GM18873 (cell line): ENCODE data around the gene SGK1.

Source experiments
- ATAC-seq: cut with Tn5 transposase; IDR thresholded peaks from one replicate; pipeline ENCODE4 v1.9.1; 2021; ENCODE audit warnings: mild to moderate bottlenecking, moderate library complexity, moderate number of reproducible peaks; ENCODE audit not compliant: unreplicated experiment, low FRiP score

The SGK1 gene

DNA sequence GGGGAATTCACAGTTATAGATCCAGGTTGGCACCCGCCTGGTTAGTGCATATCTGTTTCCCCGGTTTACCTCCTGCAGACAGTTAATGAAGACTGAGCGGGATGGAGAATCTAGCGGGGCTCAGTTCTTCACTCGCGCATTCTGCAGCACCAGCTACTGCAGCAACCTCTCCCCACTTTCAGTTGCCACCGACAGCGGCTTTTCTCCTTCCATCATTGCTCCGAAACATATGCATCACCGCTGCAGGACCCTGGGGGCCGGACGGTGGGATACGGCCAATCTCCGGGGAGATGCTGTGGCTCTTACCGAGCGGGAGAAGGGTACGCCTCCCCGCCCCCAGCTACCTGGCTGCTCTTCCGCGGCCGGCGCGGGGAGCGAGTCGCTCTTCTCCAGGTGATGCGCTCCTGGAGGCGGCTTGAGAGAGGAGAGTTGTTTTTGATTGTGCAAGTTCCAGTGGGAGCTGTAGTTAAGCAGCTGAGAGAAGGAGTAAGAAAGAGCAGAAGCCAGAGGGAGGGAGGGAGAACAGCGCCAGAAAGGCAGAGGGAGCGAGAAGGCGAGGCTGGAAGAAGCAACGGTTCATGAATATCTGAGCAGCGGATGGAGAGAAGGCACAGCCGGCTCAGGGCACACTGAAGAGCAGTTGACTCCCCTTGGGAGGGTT lies at the start of gene SGK1:
Gene SGK1, minus strand, starts transcription at position 642 of the 661 bp plus-strand sequence. CDS start 652 bp downstream, outside the sequence.
- ATAC-seq = no peak

DNA sequence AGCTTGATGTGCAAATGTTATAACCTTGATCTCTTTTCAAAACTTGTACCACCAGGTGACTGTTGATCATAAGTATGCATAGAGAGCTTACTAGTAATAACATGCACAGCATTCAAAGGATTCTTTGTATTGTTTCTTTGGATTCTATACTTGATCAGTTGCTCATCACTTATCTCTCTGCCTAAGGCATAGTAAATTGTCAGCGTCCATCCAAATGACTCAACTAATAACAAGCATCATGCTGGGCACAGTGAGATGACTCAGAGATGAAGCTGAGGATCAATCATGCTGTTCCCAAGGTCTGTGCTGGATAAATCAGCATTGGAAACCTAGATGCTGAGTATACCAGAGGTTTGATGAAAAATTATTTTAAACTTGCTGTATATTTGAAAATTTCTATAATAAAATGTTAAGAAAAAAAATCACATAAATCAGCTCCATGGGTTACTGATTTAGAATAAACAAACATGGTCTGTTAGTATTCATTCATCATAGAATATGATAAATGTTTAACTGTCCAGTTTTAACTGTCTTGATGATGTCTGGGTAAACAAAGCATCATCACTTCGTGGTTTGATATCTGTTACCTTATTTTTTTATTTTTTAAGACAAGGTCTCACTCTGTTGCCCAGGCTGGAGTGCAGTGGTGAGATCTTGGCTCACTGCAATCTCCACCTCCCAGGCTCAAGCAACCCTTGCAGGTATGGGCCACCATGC lies 45.6 kb upstream of the SGK1 start:
- no peak for ATAC-seq

DNA sequence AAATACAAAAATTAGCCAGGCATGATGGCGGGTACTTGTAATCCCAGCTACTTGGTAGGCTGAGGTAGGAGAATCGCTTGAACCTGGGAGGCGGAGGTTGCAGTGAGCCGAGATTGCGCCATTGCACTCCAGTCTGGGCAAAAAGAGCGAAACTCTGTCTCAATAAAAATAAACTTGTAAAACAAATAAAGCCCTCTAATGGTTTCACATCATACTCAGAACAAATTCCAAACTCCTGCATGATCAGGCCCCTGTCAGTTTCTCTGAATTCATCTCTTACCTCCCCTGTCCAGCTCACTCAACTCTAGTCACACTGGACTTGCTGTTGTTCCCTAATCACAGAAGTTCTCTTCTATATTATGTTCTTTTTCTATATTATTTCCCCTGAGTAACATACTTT lies 43.1 kb upstream of the SGK1 start:
- no peak for ATAC-seq

DNA sequence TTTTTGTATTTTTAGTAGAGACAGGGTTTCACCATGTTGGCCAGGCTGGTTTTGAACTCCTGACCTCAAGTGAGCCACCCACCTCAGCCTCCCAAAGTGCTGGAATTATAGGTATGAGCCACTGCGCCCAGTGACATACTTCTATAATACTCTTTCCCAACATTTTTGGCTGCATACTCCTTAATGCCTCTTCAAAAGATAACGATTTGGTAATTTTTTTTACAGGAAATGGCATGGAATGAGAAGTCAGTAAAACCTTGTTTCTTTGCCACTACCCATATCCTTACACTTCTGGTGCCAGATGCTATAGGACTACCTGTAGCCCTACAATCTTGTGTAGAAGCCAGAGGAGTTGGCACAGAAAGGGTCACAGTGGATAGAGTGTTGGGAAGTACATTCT lies 41.4 kb upstream of the SGK1 start:
- ATAC-seq = no peak

DNA sequence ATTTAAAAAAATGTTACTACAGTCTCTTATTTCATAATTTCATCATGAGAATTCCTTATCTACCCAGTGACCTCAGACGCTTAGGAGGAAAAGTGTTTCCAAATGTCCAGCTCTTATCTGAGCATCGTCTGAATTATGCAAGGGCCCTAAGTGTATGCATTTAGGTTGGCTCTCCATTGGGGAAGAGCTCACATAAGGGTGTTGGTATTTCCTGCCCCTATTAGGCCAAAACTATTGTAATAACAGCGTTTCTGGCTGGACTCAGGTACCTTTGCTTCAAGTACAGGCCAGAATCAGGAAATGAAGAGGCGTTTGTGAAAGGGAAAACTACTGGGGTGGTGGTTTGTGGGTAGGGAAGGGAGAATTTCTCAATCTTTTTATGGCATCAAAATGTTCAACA lies 40.4 kb upstream of the SGK1 start:
- no peak for ATAC-seq

DNA sequence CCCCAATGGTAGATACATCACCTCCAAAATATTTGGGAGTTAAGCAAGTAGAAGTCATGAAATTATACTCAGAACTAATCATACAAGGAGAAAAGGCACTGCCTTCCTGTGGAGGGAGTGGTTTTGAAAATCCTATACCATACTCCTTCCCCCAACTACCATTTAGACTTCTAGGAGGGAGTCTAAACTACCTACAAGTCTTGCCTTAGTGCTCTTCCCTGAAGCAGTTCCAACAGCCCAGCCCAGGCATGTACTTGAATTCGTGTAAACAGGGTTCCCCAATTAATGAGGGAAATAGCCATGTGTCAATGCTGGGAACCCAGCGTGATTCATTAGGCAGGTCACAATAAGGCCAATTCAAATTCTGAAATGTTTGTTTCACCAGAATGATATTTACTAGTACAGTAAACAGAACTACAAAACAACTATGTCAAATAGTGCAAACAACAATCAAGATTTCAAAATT lies 39.1 kb upstream of the SGK1 start:
- ATAC-seq = no peak

DNA sequence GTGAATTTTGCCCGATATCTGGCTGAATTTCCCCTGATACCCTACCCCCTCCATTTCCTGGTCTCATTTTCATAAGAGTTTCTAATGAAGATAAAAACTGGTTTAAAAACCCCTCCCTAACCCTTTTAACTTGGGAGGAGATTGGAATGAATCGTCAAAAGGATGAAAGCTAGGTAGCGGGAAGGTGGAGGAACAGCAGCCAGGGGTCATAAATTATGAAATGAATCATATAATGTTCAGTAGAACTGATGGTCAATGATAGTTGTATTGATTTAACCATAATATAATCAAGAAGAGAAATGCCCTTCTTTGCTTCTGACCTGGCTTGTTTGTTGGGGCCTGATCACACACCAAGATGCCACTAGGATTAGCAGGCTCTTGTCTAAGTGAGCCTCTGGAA lies 38.5 kb upstream of the SGK1 start:
- ATAC-seq = no peak

DNA sequence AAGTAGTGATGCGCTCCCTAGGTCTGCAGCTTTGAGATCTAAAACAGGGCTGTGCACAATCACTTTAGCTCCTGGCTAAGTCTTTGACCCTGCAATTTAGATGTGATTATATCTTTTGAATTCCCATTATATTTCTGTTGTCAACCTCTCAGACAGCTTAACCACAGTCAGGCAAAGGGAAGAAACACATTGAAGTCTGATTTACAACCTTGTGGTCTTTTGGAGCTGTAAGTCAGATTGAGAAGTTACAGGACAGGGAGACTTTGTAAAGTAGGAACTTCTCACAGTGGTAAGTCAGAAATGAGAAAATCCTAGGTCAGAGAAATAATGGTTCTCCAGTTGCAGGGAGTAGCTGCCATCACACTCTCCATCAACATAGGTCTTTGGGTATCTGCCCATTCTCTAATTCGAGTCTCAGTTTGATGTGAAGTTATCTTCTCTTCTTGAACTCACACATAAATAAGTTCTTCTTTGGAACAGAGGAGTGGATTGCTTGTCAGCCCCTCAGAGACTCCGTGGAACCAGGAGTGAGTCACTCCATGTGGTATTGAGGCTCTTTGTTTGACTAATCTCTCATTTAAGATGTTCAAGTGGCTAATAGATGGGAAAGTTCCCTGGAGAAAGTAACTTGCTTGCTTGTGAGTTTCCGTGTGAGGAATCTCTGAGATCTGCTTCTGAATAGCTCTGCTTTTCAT lies 35.0 kb upstream of the SGK1 start:
- ATAC-seq = no peak

DNA sequence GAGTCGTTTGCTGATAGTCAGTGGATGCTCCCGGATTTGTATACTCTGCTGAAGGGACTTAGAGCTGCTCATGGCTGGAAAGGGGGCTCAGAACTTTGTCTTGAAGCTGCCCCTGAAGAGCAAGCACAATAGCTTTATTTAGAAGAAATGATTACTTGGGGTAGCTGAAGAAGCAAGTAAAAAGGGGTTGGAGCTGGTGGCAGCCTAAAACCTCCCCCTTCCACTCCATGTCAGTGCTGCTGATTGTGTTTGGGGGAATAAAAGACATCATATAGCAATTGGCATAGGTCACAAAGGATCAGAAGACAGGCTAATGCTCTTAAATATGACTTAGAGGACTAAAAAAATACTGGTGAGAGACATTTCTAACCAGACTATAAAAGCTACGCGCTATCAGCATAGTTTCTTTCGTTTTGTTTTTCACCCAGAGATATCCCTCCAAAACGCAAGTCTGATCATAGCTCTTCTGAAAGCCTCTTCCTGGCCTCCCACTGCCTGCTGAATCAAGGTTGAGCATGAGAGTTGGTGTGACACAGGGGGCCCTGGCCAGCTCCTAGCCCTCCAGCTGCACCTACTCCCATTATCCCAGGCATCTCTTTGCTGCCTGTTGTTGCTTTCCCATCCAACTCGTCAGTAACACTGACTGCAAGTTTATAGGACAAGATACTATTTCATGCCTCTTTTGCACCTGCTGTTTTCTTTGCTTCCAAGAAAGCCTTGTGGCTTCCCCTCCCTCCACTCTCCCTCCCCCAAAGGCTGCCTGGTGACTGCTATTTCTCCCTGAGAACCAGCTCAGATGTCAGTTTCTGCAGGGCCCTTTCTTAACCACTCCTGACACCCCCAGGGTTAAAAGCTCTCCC lies 33.9 kb upstream of the SGK1 start:
- ATAC-seq = no peak

DNA sequence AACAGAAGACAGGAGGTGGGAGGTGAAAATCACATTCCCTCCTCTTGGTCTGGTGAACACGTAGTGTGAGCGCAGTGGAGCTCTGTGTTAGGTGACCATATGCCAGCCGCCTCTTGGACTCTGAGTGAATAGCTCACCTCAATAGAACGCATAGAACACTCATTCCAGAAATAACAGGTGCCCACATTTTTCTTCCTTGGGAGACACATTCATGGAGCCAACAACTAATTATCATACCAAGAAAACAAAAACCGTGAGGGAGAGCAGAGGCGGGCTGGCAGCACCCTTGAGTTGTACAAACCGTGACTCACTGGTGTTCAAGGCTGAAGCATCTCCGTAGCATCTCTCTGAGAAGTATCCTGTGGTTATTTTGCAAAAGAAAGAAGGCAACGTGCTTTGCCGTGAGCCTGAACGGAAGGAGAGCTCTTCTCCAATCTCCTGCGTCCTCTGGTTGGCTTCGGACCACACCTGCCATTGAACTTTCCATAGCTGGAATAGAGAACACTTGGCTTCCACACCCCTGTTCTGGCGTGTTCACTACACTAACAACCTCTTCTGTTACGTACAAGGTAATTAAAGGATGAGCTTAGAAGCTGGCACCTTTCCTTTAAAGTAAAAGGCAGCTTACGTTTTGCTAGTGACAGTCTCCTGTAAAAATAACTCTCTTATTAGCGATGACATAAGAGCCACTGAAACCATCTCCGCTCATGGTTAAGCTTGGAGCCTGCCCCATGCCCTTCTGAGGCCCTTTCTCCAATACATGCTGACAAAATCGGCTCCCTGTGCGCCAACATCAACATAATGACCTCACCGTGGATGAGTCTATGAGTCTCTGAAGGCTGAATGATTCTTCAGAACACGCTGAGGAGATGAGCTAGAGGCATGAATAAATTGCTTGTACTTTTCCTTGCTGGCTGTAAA lies 30.2 kb upstream of the SGK1 start:
- ATAC-seq = no peak

DNA sequence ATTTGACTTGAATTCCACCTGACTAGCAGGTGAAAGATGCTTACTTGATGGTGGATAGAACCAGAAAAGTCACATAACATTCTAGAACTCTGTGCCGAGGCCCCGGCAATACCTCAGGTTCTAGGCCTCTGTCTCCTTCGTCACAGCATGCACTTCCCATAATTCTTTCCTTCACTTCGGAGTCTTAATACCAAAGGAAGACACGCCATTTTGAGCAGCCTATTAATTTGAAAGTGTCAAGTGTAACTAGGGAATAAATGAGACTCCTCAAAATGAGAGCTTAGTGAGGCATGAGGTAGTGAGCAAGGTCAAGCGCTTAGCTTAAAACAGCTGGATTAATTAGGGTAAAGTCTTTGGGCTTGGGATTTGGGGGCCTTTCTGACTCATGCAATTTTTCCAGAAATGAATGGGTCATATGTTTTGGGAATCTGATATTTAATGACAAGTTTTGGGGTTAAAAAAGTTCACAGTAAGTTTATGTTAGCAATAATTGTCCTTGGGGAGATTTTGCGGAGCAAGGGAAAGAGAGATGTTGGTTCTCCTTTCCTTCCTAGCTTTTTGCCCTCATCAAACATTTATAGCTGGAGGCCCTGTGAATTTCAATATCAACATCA lies 29.1 kb upstream of the SGK1 start:
- no peak for ATAC-seq

DNA sequence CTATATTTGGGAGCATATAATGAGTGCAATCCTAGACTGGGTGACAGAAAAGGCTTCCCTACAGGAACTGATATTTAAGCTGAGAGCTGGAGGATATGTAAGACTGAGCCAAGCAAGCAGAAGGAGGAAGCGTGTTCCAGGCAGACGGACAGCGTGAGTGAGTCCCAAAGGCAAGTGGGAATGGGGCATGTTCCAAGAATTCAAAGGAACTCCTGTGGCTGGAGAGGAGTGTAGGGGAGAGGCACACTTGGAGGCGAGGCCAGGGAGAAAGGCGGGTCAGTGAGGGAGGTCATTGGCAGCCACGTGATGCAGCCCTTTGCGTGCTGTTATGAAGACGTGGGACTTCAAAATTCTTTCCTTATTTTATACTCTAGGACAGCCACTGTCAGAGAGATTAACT lies 27.9 kb upstream of the SGK1 start:
- no peak for ATAC-seq

DNA sequence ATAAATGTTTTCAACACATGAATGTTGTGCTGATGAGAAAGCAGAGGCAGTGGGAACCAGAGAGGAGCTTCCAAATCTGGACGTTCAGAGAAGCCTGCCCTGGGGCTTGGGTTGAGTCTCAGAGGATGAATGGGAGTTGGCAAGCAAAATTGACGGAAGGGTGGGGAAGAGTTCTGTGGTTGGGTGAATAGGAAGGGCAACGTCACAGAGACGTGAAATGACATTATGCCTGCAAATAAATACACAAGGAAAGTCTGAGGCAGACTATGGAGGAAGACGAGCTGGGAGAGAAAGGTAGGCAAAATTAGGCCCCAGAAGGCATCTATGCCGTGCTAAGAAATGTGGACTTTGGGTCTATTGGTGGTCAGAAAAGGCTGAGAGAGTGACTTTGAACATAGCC lies 25.2 kb upstream of the SGK1 start:
- ATAC-seq = no peak

DNA sequence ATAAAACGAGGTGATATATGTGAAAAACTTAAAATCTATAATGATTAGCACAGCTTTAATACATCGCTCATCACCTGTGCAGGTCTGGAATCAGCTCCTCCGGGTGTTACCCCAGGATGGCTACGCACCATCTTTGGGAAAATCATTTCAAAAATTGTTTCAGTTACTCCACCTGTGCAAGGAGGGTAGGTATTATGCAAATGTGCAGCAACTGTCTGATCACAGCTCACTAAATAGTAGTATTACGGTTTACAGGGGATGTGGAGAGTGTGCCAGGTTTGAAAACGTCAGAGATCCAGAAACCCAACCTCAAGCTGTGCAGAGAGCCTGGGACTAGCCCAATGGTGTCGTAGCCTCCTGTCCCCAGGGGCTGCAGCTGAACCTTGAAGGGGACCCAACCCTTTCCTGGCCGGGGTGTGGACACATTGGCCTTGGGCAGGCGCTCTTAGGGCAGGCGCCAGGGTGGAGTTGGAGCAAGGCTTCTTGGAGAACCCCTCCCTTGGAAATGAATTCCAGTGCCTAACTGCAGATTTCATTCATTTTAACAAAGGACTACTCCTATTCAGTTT lies 24.2 kb upstream of the SGK1 start:
- ATAC-seq = no peak

DNA sequence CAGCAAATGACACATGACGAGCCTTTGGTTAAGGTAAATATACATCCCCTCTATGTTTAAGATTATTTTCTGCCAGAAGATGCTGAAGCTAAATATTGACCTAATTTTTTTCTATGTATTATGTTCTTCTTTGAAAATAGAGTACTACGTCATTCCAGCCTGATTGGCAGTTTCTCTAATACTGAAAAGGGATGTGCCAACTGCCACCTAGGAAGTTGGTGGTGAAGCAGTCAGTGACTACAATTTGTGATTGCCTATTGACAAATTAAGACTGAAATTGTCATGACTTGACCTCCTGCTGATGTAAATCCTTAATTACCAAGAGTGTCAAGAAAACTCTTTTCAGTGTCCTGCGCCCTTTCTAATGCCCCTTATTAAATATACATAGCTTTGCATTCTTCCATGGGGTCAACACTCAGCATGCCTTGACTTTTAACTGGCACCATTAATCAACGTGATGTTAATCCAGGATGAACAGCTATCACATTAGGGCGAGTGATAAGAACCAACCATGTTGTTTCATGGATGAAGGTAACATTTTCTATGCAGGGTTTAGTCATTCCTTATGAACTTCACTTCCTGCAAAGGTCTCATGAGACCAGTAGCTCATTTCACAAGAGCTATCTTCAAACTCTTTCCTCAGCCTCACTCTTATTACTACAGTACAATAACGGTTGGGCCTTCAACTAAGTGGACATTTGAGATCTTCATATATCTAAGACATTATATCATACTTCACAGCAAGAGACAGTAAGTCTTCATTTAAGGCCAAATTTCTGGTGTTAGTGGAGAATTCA lies 22.5 kb upstream of the SGK1 start:
- ATAC-seq = no peak

DNA sequence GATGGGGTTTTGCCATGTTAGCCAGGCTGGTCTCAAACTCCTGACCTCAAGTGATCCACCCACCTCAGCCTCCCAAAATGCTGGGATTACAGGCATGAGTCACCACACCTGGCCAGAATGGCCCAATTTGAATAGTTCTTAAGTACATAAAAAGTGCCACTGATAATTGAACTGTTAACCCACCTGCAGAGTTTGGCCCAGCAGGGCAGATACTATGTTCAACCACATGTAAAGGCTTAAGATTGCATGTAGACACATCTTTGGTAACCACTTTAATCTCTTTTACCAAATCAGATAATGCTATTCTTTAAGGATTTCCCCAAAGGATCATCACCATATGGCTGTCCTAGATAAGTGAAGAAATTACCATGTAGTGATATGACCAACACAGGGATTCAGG lies 21.3 kb upstream of the SGK1 start:
- no peak for ATAC-seq

DNA sequence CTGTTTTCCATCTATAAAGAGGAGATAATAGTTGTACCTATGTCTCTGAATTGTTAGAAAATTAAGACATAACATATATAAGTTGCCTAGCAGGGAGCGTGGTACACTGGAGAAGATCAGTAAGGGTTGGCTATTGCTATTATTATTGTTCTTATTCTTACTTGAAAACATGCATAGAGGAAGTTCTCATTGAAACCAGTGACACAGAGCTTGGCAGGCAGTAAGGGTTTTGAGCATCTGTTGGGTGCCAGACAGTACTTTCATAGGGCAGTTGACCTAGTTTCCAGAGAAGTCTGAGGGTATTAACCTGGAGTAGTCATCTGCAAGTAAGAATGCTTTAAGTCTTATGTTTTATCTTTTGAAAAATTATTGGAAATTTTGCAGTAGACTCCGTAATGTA lies 13.3 kb upstream of the SGK1 start:
- no peak for ATAC-seq

DNA sequence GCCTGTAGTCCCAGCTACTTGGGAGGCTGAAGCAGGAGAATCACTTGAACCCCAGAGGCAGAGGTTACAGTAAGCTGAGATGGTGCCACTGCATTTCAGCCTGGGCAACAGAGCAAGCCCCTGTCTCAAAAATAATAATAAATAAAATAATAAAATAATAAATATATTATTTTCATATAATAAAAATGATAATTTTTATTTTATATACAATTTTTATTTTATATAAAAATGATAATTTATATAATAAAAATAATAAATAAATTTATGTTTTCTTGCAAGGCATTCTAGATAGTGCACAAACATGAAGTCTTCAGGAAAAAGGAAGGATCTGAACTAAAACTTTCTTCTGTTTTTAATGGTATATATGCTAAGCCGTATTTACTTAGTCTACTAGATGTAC lies 12.6 kb upstream of the SGK1 start:
- no peak for ATAC-seq
